HL-60 (cell line): ENCODE results near the gene TSPAN31.

Experiments used
- GABPA ChIP-seq: IDR thresholded peaks from 2 replicates; pipeline ENCODE4 v1.6.1; 2012; ENCODE audit warnings: low read depth
- POLR2AphosphoS5 ChIP-seq: IDR thresholded peaks from 2 replicates; pipeline ENCODE4 v1.6.1; 2012; ENCODE audit warnings: low read depth
- TF ChIP-seq, protein P1 (sequence below): IDR thresholded peaks from one replicate; pipeline ENCODE4 v1.5.1; 2011; ENCODE audit warnings: low read length, control low read depth, inconsistent platforms; ENCODE audit not compliant: insufficient read depth
- TF ChIP-seq, protein P2 (sequence below): IDR thresholded peaks from 2 replicates; pipeline ENCODE4 v1.6.1; 2012; ENCODE audit warnings: low read depth; ENCODE audit not compliant: insufficient replicate concordance

DNA sequence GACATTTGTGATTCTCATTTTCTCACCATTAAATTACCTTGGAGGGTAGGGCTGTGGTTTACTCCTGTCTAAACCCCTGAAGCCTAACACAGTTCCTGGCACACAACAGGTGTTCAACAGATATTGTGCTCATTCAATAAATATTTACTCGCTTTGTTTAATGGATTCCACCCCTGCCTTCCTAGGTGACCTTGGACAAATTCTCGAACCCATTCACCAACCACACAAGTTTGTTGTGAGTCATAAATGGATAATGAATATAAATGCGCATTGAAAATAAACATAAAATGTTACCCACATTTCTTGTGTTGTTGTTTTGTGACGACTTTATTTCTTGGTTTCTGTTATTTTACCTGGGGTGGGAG, 37.4 kb downstream of the TSPAN31 start:
- TF ChIP-seq POLR2AphosphoS5 (no peak), GABPA (no peak)
- TF ChIP-seq, protein P1, sequence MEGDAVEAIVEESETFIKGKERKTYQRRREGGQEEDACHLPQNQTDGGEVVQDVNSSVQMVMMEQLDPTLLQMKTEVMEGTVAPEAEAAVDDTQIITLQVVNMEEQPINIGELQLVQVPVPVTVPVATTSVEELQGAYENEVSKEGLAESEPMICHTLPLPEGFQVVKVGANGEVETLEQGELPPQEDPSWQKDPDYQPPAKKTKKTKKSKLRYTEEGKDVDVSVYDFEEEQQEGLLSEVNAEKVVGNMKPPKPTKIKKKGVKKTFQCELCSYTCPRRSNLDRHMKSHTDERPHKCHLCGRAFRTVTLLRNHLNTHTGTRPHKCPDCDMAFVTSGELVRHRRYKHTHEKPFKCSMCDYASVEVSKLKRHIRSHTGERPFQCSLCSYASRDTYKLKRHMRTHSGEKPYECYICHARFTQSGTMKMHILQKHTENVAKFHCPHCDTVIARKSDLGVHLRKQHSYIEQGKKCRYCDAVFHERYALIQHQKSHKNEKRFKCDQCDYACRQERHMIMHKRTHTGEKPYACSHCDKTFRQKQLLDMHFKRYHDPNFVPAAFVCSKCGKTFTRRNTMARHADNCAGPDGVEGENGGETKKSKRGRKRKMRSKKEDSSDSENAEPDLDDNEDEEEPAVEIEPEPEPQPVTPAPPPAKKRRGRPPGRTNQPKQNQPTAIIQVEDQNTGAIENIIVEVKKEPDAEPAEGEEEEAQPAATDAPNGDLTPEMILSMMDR, result no peak
- TF ChIP-seq, protein P2, sequence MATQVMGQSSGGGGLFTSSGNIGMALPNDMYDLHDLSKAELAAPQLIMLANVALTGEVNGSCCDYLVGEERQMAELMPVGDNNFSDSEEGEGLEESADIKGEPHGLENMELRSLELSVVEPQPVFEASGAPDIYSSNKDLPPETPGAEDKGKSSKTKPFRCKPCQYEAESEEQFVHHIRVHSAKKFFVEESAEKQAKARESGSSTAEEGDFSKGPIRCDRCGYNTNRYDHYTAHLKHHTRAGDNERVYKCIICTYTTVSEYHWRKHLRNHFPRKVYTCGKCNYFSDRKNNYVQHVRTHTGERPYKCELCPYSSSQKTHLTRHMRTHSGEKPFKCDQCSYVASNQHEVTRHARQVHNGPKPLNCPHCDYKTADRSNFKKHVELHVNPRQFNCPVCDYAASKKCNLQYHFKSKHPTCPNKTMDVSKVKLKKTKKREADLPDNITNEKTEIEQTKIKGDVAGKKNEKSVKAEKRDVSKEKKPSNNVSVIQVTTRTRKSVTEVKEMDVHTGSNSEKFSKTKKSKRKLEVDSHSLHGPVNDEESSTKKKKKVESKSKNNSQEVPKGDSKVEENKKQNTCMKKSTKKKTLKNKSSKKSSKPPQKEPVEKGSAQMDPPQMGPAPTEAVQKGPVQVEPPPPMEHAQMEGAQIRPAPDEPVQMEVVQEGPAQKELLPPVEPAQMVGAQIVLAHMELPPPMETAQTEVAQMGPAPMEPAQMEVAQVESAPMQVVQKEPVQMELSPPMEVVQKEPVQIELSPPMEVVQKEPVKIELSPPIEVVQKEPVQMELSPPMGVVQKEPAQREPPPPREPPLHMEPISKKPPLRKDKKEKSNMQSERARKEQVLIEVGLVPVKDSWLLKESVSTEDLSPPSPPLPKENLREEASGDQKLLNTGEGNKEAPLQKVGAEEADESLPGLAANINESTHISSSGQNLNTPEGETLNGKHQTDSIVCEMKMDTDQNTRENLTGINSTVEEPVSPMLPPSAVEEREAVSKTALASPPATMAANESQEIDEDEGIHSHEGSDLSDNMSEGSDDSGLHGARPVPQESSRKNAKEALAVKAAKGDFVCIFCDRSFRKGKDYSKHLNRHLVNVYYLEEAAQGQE, result no peak
